GM12892 (cell line): ENCODE data around the gene CYP27C1.

Source experiments
- POLR2A ChIP-seq: IDR thresholded peaks from 2 replicates; pipeline ENCODE4 v1.6.1; 2011; ENCODE audit warnings: low read depth, low read length, control low read depth
- POLR2AphosphoS5 ChIP-seq: IDR thresholded peaks from 2 replicates; pipeline ENCODE4 v1.6.1; 2011; ENCODE audit warnings: low read depth, low read length, control low read depth
- TAF1 ChIP-seq: IDR thresholded peaks from 2 replicates; pipeline ENCODE4 v1.6.1; 2011; ENCODE audit warnings: low read depth, mild to moderate bottlenecking, control low read depth, low read length, borderline replicate concordance

GRCh38 chr2:127139766-127140165 lies 80.3 kb downstream of the CYP27C1 start:
- TF ChIP-seq POLR2AphosphoS5 (no peak), TAF1 (no peak), POLR2A (no peak)
